Neural crest cell (in vitro differentiated cells): ENCODE data around the gene RHD. TPM values are rescaled to one million over a fixed set of nuclear protein-coding genes. Genes with fewer than 3 reads are reported as not detected.

Experiments used
- total RNA-seq: library from RNA; stranded (reverse); gene quantifications from 2 replicates; pipeline ENCODE4 v1.2.1, GENCODE V29; 2021

Gene RHD
- total RNA-seq, 1 donor from 2014 or later, result 0.07 TPM

Other genes with a start within 250 kb of the RHD start
- 26.3 and 26.5 TPM in 2 replicates for gene SYF2, start 40.0 kb upstream of the RHD start, total RNA-seq
- 60.4 and 74.2 TPM in 2 replicates for gene RSRP1, start 25.1 kb upstream of the RHD start, total RNA-seq
- 69.2 and 74.5 TPM in 2 replicates for gene TMEM50A, start 65.8 kb downstream of the RHD start, total RNA-seq
- gene RHCE, start 148.3 kb downstream of the RHD start, total RNA-seq, result 0.82 TPM in 1 of 2 replicates, not detected in the other
- gene MACO1, start 158.4 kb downstream of the RHD start, total RNA-seq, result 25.4 and 27.4 TPM in 2 replicates